NB4 (cell line): ENCODE results near the gene MTHFS.

Experiments used
- CTCF ChIP-seq: IDR thresholded peaks from one replicate; pipeline ENCODE4 v1.5.1; 2012; ENCODE audit warnings: low read depth, low read length
- MYC ChIP-seq: IDR thresholded peaks from 2 replicates; pipeline ENCODE4 v1.6.1; 2011; ENCODE audit warnings: low read depth, low read length
- POLR2A ChIP-seq: IDR thresholded peaks from 2 replicates; pipeline ENCODE4 v1.6.1; 2011; ENCODE audit warnings: mild to moderate bottlenecking; ENCODE audit not compliant: insufficient read length; ENCODE audit errors: extremely low read depth
- TF ChIP-seq, protein P1 (sequence below): IDR thresholded peaks from 2 replicates; pipeline ENCODE4 v1.6.1; 2011; ENCODE audit warnings: low read depth, low read length

GRCh38 chr15:79834495-79834894 lies 62.3 kb downstream of the MTHFS start:
- no peak for TF ChIP-seq POLR2A
- TF ChIP-seq CTCF: no peak
- TF ChIP-seq, protein P1, sequence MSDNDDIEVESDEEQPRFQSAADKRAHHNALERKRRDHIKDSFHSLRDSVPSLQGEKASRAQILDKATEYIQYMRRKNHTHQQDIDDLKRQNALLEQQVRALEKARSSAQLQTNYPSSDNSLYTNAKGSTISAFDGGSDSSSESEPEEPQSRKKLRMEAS: no peak
- TF ChIP-seq MYC: no peak
